AG04450 (cell line): Measurements from ENCODE around the gene BCL11B. TPM values are rescaled to one million over a fixed set of nuclear protein-coding genes. Genes with fewer than 3 reads are reported as not detected.

ENCODE experiments used
- CTCF ChIA-PET: fragments of 300-600, 350-600 bp; formaldehyde crosslinking; extraction: SDS; loops from one replicate; lab custom pipeline; 2022; ENCODE audit warnings: antibody characterized with exemption, inconsistent platforms; lab: Charles Lee
- POLR2A ChIA-PET: fragments of 350-600 bp; formaldehyde crosslinking; extraction: SDS; loops from one replicate; lab custom pipeline; 2021; ENCODE audit warnings: antibody characterized with exemption, inconsistent platforms; lab: Yijun Ruan, JAX
- DNase-seq: peaks from one replicate; pipeline ENCODE4 v3.0.0-alpha.2; 2011; ENCODE audit warnings: low read depth, low spot score
- H3K27ac ChIP-seq: one replicate; pipeline ENCODE4 v1.5.1; 2012; ENCODE audit warnings: low read depth, low read length, control low read depth
- H3K27me3 ChIP-seq: one replicate; pipeline ENCODE4 v1.6.0; 2012; ENCODE audit warnings: low read length; ENCODE audit not compliant: control insufficient read depth, insufficient read depth
- H3K4me3 ChIP-seq: 2 replicates; pipeline ENCODE4 v1.5.1; 2011; ENCODE audit warnings: mild to moderate bottlenecking, low read depth, low read length, control low read depth
- H3K9me3 ChIP-seq: 2 replicates; pipeline ENCODE4 v1.5.1; 2012; ENCODE audit warnings: low read length; ENCODE audit not compliant: control insufficient read depth, insufficient read depth
- polyA plus RNA-seq: library from polyadenylated mRNA; depleted of rRNA; stranded (reverse); fragments of >200 nt; gene quantifications from 2 replicates; pipeline ENCODE4 v1.2.3, GENCODE V29; 2011
- TF ChIP-seq, protein P1 (sequence below): IDR thresholded peaks from 2 replicates; pipeline ENCODE4 v1.5.1; 2011; ENCODE audit warnings: low read depth, low read length, control low read depth, inconsistent platforms

The BCL11B gene
- polyA plus RNA-seq, 1 experiment = not detected

DNA sequence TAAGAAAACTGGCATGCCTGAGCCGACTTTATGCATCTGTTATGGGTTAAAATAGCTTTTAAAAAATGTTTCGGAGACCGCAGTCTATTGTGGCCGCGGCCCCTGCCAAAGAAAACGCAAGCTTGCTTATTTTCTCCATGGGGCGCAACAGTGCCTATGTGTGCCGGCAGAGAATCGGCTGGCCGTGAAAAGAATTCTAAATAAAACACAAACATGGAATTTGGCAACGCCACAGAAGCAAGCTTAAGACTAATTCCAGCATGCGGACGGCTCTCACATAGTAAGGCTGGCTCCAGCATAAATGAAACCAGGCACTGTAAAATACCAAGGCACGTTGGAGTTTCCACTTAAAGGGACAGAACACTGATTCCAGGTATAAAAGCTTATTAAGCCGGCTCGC lies 56.7 kb downstream of the BCL11B start:
- TF ChIP-seq, protein P1, sequence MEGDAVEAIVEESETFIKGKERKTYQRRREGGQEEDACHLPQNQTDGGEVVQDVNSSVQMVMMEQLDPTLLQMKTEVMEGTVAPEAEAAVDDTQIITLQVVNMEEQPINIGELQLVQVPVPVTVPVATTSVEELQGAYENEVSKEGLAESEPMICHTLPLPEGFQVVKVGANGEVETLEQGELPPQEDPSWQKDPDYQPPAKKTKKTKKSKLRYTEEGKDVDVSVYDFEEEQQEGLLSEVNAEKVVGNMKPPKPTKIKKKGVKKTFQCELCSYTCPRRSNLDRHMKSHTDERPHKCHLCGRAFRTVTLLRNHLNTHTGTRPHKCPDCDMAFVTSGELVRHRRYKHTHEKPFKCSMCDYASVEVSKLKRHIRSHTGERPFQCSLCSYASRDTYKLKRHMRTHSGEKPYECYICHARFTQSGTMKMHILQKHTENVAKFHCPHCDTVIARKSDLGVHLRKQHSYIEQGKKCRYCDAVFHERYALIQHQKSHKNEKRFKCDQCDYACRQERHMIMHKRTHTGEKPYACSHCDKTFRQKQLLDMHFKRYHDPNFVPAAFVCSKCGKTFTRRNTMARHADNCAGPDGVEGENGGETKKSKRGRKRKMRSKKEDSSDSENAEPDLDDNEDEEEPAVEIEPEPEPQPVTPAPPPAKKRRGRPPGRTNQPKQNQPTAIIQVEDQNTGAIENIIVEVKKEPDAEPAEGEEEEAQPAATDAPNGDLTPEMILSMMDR = no peak
- Histone ChIP-seq H3K4me3 (no peak overlapping the region), H3K27ac (no peak overlapping the region), H3K27me3 (no peaks in the 10 kb centered on the region), H3K9me3 (peaks cover 11% of the 10 kb centered on the region)
- ChIA-PET CTCF (no interaction called here), POLR2A (no interaction called here)
- no peak for DNase-seq

DNA sequence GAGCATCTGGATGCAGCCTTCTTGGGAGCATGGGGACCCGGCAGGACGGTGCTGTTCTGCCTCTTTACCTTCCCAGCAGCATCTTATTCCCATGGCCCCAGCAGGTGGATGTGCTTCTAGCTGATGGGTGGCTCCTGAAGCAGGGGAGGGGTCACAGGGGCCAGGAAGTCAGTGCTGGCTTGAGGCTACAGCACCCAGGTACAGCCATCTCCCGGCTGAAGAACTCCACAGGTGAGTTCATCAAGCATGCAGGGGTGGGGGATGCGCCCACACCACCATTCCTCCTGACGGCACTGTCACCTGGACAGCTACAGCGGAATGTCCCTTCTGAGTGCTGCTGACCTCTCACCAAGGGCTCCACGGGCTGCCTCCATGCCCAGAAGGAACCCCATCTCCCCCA lies 57.3 kb downstream of the BCL11B start:
- Histone ChIP-seq H3K9me3 (peaks cover 11% of the 10 kb centered on the region), H3K27me3 (no peaks in the 10 kb centered on the region), H3K27ac (no peak overlapping the region), H3K4me3 (no peak overlapping the region)
- DNase-seq = no peak
- TF ChIP-seq, protein P1 = no peak
- CTCF ChIA-PET = no interaction called here
- POLR2A ChIA-PET = no interaction called here

DNA sequence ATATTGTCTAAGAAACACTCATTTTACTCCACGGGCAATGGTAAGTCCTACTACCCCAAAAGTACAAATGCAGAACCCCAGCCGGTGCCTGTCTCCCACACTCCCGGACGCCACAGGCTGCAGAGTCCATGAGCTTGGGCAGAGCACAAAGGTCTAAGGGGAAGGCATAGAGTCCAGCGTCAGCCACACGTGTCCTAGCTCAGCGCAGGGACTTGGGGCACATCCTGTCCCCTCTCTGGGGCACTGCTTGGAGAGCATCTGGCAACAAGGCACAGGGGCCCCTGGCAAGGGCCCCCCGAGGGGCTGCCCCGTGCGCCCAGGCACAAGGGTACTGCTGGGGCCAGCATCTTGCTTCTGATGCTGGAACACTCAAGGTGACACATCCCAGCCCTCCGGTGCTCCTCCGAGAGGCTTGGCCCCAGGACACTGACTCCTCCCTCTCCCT lies 58.4 kb downstream of the BCL11B start:
- Histone ChIP-seq H3K9me3 (peaks cover 3% of the 10 kb centered on the region; the same call in 1 of the 2 replicates), H3K4me3 (no peak overlapping the region), H3K27me3 (no peaks in the 10 kb centered on the region), H3K27ac (no peak overlapping the region)
- CTCF ChIA-PET = no interaction called here
- POLR2A ChIA-PET = no interaction called here
- TF ChIP-seq, protein P1 = no peak
- DNase-seq = no peak

DNA sequence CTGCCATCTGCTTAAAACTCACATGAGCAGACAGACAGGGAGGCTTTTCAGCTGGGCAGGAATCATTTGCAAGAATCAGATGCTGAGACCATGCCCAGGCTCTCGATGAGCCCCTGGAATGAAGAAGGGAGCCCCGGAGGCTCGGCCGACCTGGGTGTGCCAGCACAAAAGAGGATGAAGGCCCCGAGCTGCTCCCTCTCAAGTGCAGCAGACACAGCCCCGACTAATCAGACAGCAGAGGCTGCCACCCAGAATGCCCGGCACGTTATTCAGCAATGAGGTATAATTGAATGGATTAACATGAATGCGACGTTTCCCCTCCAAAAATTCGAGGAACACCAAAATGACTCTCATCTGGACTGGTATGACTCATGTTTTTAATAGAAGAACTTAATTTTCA lies 58.9 kb downstream of the BCL11B start:
- Histone ChIP-seq H3K9me3 (peaks cover 3% of the 10 kb centered on the region; the same call in 1 of the 2 replicates), H3K27me3 (no peaks in the 10 kb centered on the region), H3K27ac (no peak overlapping the region), H3K4me3 (no peak overlapping the region)
- ChIA-PET POLR2A (no interaction called here), CTCF (no interaction called here)
- TF ChIP-seq, protein P1 = no peak
- no peak for DNase-seq

DNA sequence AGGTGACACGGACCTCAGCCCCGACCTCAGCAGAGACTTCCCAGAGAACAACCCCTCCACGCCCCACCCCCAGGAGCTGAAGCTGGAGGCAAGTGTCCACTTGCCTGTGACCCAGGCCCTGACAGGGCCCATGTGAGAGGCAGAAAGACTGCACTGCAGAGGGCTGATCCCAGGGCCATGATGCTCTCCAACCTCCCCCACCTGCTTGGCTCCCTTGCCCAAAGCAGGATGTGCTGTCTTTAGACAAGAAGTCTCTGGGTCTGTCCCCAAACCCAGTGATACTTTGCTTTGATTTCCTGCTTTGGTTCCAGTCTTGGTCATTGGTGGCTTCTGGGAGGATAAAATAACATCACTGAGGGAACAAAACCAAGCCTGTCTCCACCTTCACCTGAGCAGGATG lies 59.4 kb downstream of the BCL11B start:
- H3K27ac ChIP-seq = no peak overlapping the region
- POLR2A ChIA-PET = no interaction called here
- DNase-seq = no peak
- H3K27me3 ChIP-seq = no peaks in the 10 kb centered on the region
- H3K4me3 ChIP-seq = no peak overlapping the region
- H3K9me3 ChIP-seq = peaks cover 4% of the 10 kb centered on the region; the same call in 1 of the 2 replicates
- CTCF ChIA-PET = no interaction called here
- TF ChIP-seq, protein P1 = no peak
